Non-pigmented ciliary epithelial cell (primary cell): ENCODE data around the gene TMEM179.

Source experiments
- DNase-seq: peaks from one replicate; pipeline ENCODE4 v3.0.0-alpha.2; 2010; ENCODE audit warnings: low read depth

The TMEM179 gene

GRCh38 chr14:104569435-104569834 is 35.1 kb downstream of the TMEM179 start:
- no peak for DNase-seq

- DNase-seq = no peak
Observed at GRCh38 chr14:104568620-104569019, 36.0 kb downstream of the TMEM179 start.

DNA sequence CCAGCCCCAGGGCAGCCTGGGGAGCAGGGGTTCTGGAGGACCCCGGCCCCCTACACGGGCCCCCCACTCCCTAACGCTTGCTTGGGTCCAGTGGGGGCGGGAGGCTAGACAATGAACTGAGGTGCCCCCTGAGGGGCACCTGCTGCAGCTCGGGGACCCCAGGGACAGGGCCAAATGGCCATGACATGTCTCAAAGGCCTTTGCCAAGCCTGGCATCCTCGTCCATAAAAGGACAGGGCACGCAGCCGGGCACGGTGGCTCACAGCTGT is 36.7 kb downstream of the TMEM179 start:
- no peak for DNase-seq

DNA sequence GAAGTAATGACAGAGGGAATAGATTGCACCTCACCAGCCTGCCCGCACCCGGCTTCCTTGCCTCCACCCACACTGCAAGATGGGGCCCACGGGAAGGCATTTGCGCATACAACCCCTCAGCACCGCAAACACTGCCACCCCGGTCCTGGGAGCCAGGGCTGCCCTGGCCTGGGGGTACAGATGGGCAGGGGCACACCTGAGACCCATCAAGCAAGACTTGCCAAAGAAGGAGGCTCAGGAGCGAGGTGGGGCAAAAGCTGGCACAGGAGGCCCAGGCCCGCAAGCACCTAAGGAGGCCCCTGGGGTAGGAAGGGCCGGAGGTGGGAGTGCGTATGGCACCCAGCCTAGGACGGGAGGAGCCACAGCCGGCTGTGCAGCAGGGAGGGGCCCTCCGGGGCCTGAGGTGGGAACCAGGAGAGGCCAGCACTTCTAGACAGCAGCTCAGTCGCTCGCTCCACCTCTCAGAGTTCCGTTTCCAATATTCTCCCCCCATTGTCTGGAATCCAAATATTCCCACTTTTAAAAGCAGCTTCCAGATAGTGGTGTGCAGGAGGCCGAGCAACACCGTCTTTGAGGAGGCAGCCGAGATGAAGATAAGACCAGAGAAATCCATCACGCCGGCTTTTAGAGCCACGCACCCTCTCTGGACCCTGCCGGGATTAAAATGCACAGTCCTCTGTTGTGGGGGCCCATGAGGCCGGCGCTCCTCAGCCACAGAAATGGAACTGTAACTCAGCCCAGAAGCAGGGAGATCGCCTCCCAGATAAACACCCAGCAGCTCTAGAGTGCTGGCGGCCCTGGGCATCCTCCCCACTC is 37.2 kb downstream of the TMEM179 start:
- no peak for DNase-seq

DNA sequence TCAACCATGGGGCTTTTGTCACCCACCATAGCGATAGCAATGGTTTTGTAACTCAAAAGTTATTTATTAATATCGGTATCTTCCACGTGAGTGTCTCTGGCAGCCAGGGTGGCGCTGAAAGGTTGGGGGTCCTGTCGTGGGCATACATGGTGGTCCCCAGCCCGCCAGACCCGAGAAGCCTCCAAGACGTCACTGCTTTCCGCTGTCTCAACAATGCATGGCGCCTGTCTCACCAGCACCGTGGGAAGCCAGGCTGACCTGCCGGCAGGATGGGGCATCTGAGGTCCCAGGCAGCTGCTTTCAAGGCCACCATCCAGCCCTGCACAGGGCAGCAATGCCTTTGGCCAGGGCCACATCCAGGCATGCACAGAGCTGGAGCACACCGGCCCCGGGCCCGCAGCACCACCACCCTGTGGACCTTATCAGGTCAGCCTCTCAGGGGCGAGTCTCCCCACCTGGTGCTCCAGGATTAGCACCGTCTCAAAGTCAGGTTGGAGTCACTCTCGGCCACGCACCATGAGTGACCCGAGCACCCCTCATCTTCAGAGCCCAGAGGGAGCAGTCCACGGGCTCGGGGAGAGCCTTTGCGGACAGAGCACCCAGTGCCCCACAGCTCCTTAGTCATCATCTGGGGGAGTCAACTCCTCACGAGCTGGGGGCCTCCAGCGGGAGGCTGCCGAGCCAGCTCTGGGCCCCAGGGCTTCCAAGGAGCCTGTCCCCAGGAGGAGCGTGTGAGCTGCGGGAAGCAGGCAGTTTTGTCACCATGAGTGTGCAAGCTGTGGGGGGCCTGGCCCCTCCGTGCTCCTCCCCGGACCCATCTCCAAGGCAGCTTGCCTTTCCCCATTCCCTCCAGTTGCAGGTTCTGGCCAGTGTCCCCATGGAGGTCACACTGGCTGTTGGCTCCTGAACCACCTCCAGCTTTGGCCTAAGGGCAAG is 39.6 kb downstream of the TMEM179 start:
- no peak for DNase-seq

- DNase-seq = no peak
Observed at GRCh38 chr14:104563742-104564615, 40.6 kb downstream of the TMEM179 start.

GRCh38 chr14:104563191-104563741 is 41.3 kb downstream of the TMEM179 start:
- DNase-seq = no peak

DNA sequence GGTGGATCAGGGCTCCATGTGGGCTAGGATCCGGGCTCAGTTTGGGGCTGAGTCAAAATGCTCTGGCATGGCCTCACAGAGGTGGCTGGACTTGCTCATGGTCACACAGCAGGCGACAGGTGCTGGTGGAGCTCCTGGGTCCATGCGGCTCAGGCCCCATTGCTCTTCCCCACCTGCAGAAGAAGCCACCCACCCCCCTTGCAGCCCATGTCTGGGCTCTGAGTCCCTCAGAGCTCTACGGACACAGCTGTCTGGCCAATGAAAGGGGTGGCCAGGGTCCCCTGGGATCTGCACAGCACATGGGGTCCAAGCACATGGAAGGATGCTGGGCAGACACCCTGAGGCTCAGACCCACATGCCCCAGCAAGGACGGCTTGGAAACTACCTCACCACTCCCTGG is 42.0 kb downstream of the TMEM179 start:
- no peak for DNase-seq

GRCh38 chr14:104561632-104562495 is 42.7 kb downstream of the TMEM179 start:
- DNase-seq = no peak

DNA sequence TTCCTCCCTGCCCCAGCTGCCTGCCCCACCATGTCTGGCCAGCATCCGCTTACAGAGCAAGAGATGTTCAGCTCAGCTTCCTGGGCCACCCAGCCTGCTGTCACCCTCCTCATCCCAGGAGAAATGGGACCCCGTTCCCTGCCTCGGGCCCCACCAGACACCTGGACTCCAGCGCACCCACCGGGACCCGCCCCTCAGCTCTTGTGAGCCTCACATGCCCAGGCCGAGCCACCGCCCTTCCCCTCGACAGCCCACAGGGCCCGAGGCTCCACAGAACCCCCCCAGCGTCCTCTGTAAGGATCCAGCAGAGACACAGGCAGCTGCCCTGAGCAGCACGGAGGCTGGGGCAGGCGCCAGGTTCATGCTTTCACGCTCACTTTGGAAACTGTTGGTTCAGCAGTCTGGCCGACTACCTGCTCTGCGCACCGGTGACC is 43.4 kb downstream of the TMEM179 start:
- DNase-seq = no peak

GRCh38 chr14:104560586-104560945 is 44.0 kb downstream of the TMEM179 start:
- no peak for DNase-seq

DNA sequence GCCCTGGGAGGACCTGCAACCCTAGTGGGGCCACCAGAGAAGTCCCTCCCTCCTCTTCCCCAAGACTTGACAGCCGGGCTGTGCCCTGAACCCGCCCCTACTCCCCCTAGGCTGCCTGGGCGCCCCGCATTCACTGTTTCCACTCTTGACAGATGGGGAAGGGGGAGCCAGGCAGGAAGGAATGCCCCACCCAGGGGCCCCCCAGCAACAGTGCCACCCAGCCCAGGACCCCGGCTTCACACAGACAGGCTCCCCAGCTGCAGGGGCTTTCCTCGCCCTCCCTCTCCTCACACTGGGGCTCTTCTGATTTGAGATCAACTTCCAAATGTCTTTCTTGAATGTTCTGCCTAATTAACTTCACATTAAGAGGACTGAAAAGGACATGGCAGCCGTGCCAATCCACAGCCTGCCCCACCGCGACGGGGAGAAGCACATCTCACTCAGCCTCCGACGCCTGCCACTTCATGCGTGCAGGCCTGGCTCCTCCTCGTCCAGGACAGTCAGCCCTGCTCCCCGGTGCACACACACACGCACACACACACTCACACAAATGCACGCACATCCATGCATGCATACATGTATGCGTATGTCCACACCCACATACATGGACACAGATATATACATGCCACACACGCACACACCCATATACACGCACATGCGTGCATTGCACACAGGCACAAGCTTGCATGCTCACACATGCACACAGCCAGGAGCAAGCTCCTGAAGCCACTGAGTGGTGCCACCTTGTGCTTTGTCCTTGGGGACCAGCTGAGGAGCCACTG is 44.6 kb downstream of the TMEM179 start:
- no peak for DNase-seq

GRCh38 chr14:104559028-104559803 is 45.4 kb downstream of the TMEM179 start:
- DNase-seq = no peak

DNA sequence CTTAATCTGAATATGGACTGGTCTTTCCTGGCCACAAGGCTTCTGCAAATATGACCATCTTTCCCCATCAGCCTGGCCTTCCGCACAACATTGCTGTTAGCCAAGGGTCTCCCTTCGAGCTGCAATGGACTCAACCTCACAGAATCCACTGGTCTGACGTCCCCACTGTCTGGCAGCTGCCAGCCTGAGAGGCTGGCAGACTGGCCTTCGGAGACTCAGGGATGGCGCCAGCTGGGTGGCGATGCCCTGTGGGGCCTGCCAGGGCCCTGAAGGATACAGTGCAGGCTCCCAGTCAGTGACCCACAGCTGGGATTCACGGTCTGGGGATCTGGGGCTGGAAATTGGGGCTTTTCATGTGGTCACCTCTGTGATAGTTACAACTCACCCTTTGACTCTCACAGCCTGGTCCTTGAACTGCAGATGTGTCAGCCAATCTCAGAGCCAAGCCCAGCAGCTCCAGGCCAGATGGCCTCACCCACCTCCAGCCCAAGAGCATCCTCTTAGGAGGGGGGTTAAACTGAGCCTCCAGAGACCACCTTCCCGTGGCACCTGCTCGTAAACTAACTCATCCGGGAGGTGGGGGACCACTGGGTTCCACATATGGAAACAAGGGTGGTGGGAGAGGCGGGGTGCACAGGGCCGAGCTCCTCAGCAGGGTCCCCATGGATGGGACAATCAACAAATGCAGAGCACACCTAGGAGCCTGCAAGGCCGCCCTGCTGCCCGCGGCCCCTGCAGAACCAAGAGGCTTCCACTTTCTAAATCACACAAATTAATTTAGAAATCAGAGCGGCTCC is 46.1 kb downstream of the TMEM179 start:
- DNase-seq = no peak

- no peak for DNase-seq
Observed at GRCh38 chr14:104557766-104558165, 46.8 kb downstream of the TMEM179 start.

GRCh38 chr14:104557086-104557485 is 47.5 kb downstream of the TMEM179 start:
- DNase-seq = no peak

DNA sequence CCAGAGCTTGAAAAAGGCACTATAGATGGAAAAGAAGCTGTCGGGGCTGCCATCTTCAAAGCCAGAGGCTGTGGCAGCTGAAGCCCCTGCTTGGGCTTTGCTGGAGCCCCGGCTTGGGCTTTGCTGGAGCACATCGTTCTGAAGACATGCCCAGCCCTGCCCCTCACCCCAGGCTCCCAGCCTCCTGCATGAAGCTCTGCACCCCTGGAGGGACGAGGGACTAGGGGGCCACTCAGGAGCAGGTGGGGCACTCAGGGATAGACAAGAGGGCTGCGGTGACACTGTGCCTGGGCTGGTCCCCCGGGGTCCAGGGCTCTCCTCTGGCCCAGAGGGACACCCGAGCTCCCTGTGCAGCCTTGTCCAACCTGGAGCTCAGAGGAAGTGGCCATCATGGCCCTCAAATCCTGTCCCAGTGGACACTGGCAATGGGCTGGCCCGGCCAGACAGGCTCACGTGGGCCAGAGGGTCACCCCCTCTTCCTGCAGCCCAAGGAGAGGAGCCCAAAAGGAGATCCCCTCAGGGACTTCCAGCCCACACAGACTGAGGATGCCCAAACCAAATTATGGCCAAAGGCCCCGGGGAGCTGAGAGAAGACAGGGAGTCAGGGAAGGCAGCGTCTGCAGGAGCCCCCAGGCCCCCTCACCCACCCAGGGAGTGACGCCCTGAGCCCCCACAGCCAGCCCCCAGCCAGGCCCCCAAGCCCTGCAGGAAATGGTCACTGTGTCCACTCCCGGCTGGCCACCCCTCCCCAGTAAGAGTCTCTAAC is 48.1 kb downstream of the TMEM179 start:
- DNase-seq = no peak
